Measurements from ENCODE around the gene COG5. TPM values are rescaled to one million over a fixed set of nuclear protein-coding genes. Genes with fewer than 3 reads are reported as not detected.

COG5 gene
- total and polyA plus RNA-seq, 9 of the 15 experiments (the other 6 are each of a cell fraction or from before 2014, with no cell fraction given) = 15.3 to 75.1 (median 56.4) TPM

- TF ChIP-seq CREB3 (tag; conservative IDR thresholded peaks at IDR 0.05; ENCODE audit: low read depth) (no peak), SMARCA5 (IDR thresholded peaks at IDR 0.05) (no peak), ZBTB33 (CRISPR knock-in tag; IDR thresholded peaks at IDR 0.05) (no peak), ZNF354B (CRISPR knock-in tag; IDR thresholded peaks at IDR 0.05) (no peak), ZNF280A (IDR thresholded peaks at IDR 0.05; ENCODE audit: low read depth, partially characterized antibody) (no peak), ZFP30 (CRISPR knock-in tag; IDR thresholded peaks at IDR 0.05; ENCODE audit: borderline replicate concordance) (no peak), RBM17 (IDR thresholded peaks at IDR 0.05; ENCODE audit: borderline replicate concordance, low read depth, low read length) (no peak), RFX5 (IDR thresholded peaks at IDR 0.05; ENCODE audit: low read depth, low read length) (no peak), E2F3 (CRISPR knock-in tag; IDR thresholded peaks at IDR 0.05) (no peak), HMG20A (CRISPR knock-in tag; conservative IDR thresholded peaks at IDR 0.05) (no peak)
Observed at GRCh38 chr7:107152011-107152410, 411.7 kb downstream of the COG5 start (continued).

Small RNAs within 50 kb of the gene (small RNA-seq; reads per million reads assigned to genes)
- not detected for gene AC002381.1
- not detected for gene RF01233

Other genes starting within 250 kb of the COG5 start
- not detected in 2 replicates for gene GPR22, start 93.9 kb downstream of the COG5 start, total RNA-seq (2014; rRNA removed)
- not detected in 2 replicates for gene GPR22, start 93.9 kb downstream of the COG5 start, total RNA-seq (2014; rRNA removed; fragmentation: Illumina TruSeq; extraction: Trizol)
- gene GPR22, start 93.9 kb downstream of the COG5 start, total RNA-seq (2015; rRNA removed; fragmentation: Illumina TruSeq; extraction: Trizol) = not detected in 2 replicates
- not detected in 2 replicates for gene GPR22, start 93.9 kb downstream of the COG5 start, total RNA-seq (2021)
- gene GPR22, start 93.9 kb downstream of the COG5 start, polyA plus RNA-seq (2011; rRNA removed) = not detected in 2 replicates
- gene GPR22, start 93.9 kb downstream of the COG5 start, polyA plus RNA-seq (2014; fragmentation: Illumina TruSeq; extraction: Trizol) = not detected in 2 replicates
- gene GPR22, start 93.9 kb downstream of the COG5 start, polyA plus RNA-seq (2014; fragmentation: Nextera tagmentation; extraction: Ambion mirVana) = under 1 TPM; 0.07 to 0.20 TPM
- gene GPR22, start 93.9 kb downstream of the COG5 start, polyA plus RNA-seq (2014; rRNA removed) = not detected in 2 replicates
- 24.9 and 26.7 TPM in 2 replicates for gene DUS4L, start 51 bp upstream of the COG5 start, total RNA-seq (2014; rRNA removed)
- gene DUS4L, start 51 bp upstream of the COG5 start, total RNA-seq (2014; rRNA removed; fragmentation: Illumina TruSeq; extraction: Trizol) = 33.6 and 36.3 TPM in 2 replicates
- gene DUS4L, start 51 bp upstream of the COG5 start, total RNA-seq (2015; rRNA removed; fragmentation: Illumina TruSeq; extraction: Trizol) = 25.6 and 28.9 TPM in 2 replicates
- 25.7 and 27.4 TPM in 2 replicates for gene DUS4L, start 51 bp upstream of the COG5 start, total RNA-seq (2021)
- 20.2 and 29.4 TPM in 2 replicates for gene DUS4L, start 51 bp upstream of the COG5 start, polyA plus RNA-seq (2011; rRNA removed)
- gene DUS4L, start 51 bp upstream of the COG5 start, polyA plus RNA-seq (2014; fragmentation: Illumina TruSeq; extraction: Trizol) = 23.9 and 28.6 TPM in 2 replicates
- gene DUS4L, start 51 bp upstream of the COG5 start, polyA plus RNA-seq (2014; fragmentation: Nextera tagmentation; extraction: Ambion mirVana) = 10 to 100 TPM; 12.2 to 14.5 TPM
- gene DUS4L, start 51 bp upstream of the COG5 start, polyA plus RNA-seq (2014; rRNA removed) = 31.4 and 33.1 TPM in 2 replicates
- gene BCAP29, start 16.3 kb upstream of the COG5 start, total RNA-seq (2014; rRNA removed) = 57.5 and 64.5 TPM in 2 replicates
- gene BCAP29, start 16.3 kb upstream of the COG5 start, total RNA-seq (2014; rRNA removed; fragmentation: Illumina TruSeq; extraction: Trizol) = 113 and 136 TPM in 2 replicates
- gene BCAP29, start 16.3 kb upstream of the COG5 start, total RNA-seq (2015; rRNA removed; fragmentation: Illumina TruSeq; extraction: Trizol) = 127 and 129 TPM in 2 replicates
- 78.7 and 89.6 TPM in 2 replicates for gene BCAP29, start 16.3 kb upstream of the COG5 start, total RNA-seq (2021)
- 47.0 and 91.8 TPM in 2 replicates for gene BCAP29, start 16.3 kb upstream of the COG5 start, polyA plus RNA-seq (2011; rRNA removed)
- 122 and 137 TPM in 2 replicates for gene BCAP29, start 16.3 kb upstream of the COG5 start, polyA plus RNA-seq (2014; fragmentation: Illumina TruSeq; extraction: Trizol)
- 10 to 100 TPM; 63.4 to 64.4 TPM for gene BCAP29, start 16.3 kb upstream of the COG5 start, polyA plus RNA-seq (2014; fragmentation: Nextera tagmentation; extraction: Ambion mirVana)
- gene BCAP29, start 16.3 kb upstream of the COG5 start, polyA plus RNA-seq (2014; rRNA removed) = 77.0 and 79.7 TPM in 2 replicates
- gene SLC26A4, start 96.9 kb upstream of the COG5 start, total RNA-seq (2014; rRNA removed) = 0.09 and 0.29 TPM in 2 replicates
- 0.26 and 0.33 TPM in 2 replicates for gene SLC26A4, start 96.9 kb upstream of the COG5 start, total RNA-seq (2014; rRNA removed; fragmentation: Illumina TruSeq; extraction: Trizol)
- gene SLC26A4, start 96.9 kb upstream of the COG5 start, total RNA-seq (2015; rRNA removed; fragmentation: Illumina TruSeq; extraction: Trizol) = 0.11 and 0.43 TPM in 2 replicates
- gene SLC26A4, start 96.9 kb upstream of the COG5 start, total RNA-seq (2021) = 0.54 and 0.55 TPM in 2 replicates
- gene SLC26A4, start 96.9 kb upstream of the COG5 start, polyA plus RNA-seq (2011; rRNA removed) = 0.37 and 0.54 TPM in 2 replicates
- 0.22 and 0.28 TPM in 2 replicates for gene SLC26A4, start 96.9 kb upstream of the COG5 start, polyA plus RNA-seq (2014; fragmentation: Illumina TruSeq; extraction: Trizol)
- gene SLC26A4, start 96.9 kb upstream of the COG5 start, polyA plus RNA-seq (2014; fragmentation: Nextera tagmentation; extraction: Ambion mirVana) = under 1 TPM; 0.10 to 0.18 TPM
- gene SLC26A4, start 96.9 kb upstream of the COG5 start, polyA plus RNA-seq (2014; rRNA removed) = 0.27 and 1.2 TPM in 2 replicates
- gene CBLL1, start 180.2 kb upstream of the COG5 start, total RNA-seq (2014; rRNA removed) = 20.7 and 23.5 TPM in 2 replicates
- gene CBLL1, start 180.2 kb upstream of the COG5 start, total RNA-seq (2014; rRNA removed; fragmentation: Illumina TruSeq; extraction: Trizol) = 45.4 and 47.0 TPM in 2 replicates
- gene CBLL1, start 180.2 kb upstream of the COG5 start, total RNA-seq (2015; rRNA removed; fragmentation: Illumina TruSeq; extraction: Trizol) = 53.2 and 59.0 TPM in 2 replicates
- gene CBLL1, start 180.2 kb upstream of the COG5 start, total RNA-seq (2021) = 39.8 and 40.2 TPM in 2 replicates
- 14.7 and 22.5 TPM in 2 replicates for gene CBLL1, start 180.2 kb upstream of the COG5 start, polyA plus RNA-seq (2011; rRNA removed)
- gene CBLL1, start 180.2 kb upstream of the COG5 start, polyA plus RNA-seq (2014; fragmentation: Illumina TruSeq; extraction: Trizol) = 58.5 and 67.9 TPM in 2 replicates
- gene CBLL1, start 180.2 kb upstream of the COG5 start, polyA plus RNA-seq (2014; fragmentation: Nextera tagmentation; extraction: Ambion mirVana) = 10 to 100 TPM; 17.4 to 35.4 TPM
- 14.8 and 15.7 TPM in 2 replicates for gene CBLL1, start 180.2 kb upstream of the COG5 start, polyA plus RNA-seq (2014; rRNA removed)
- not detected in 2 replicates for gene SLC26A3, start 239.3 kb upstream of the COG5 start, total RNA-seq (2014; rRNA removed)
- gene SLC26A3, start 239.3 kb upstream of the COG5 start, total RNA-seq (2014; rRNA removed; fragmentation: Illumina TruSeq; extraction: Trizol) = not detected in 2 replicates
- gene SLC26A3, start 239.3 kb upstream of the COG5 start, total RNA-seq (2015; rRNA removed; fragmentation: Illumina TruSeq; extraction: Trizol) = not detected in 2 replicates
- gene SLC26A3, start 239.3 kb upstream of the COG5 start, total RNA-seq (2021) = 0.86 and 1.1 TPM in 2 replicates
- gene SLC26A3, start 239.3 kb upstream of the COG5 start, polyA plus RNA-seq (2011; rRNA removed) = not detected in 2 replicates
- not detected in 2 replicates for gene SLC26A3, start 239.3 kb upstream of the COG5 start, polyA plus RNA-seq (2014; fragmentation: Illumina TruSeq; extraction: Trizol)
- gene SLC26A3, start 239.3 kb upstream of the COG5 start, polyA plus RNA-seq (2014; fragmentation: Nextera tagmentation; extraction: Ambion mirVana) = not detected
- gene SLC26A3, start 239.3 kb upstream of the COG5 start, polyA plus RNA-seq (2014; rRNA removed) = not detected in 2 replicates